Body of pancreas (tissue), 4 donors: ENCODE measurements around the gene TALDO1. TPM values are rescaled to one million over a fixed set of nuclear protein-coding genes. Genes with fewer than 3 reads are reported as not detected.

ENCODE experiments used
- ATAC-seq: fragments of 150-250 bp; one replicate; pipeline ENCODE4 v1.9.1; 2016
- DNase-seq, 4 donors: peaks; one replicate each; pipeline ENCODE4 v3.0.0-alpha.2; 2019
- H3K27ac ChIP-seq, 4 donors: fragments of 200-600 bp; sonication (generic); 1 replicate in 3 of 4; 2 replicates in 1 of 4; pipeline versions ENCODE4 v1.5.1 to v1.6.1; 2016 to 2019; ENCODE audit warnings: mild to moderate bottlenecking in 1 of 4, mixed read lengths in 1 of 4, moderate library complexity in 1 of 4
- H3K27me3 ChIP-seq, 2 donors: fragments of 200-600 bp; sonication (generic); one replicate each; pipeline ENCODE4 v1.6.0; 2016; ENCODE audit warnings: mild to moderate bottlenecking in 1 of 2
- H3K36me3 ChIP-seq, 2 donors: fragments of 200-600 bp; sonication (generic); replicated peaks in 1 of 2; 2 replicates each; pipeline ENCODE4 v1.5.1; 2016; ENCODE audit warnings: low read depth in 2 of 2; ENCODE audit not compliant: insufficient read depth in 1 of 2
- H3K4me1 ChIP-seq: fragments of 200-600 bp; sonication (generic); one replicate; pipeline ENCODE4 v1.6.0; 2016
- H3K4me3 ChIP-seq, 2 donors: fragments of 200-600 bp; sonication (generic); 1 replicate in 1 of 2; 2 replicates in 1 of 2; pipeline ENCODE4 v1.5.1; 2016 to 2019
- H3K9me3 ChIP-seq, 3 donors: fragments of 200-600 bp; sonication (generic); 1 replicate in 2 of 3; 2 replicates in 1 of 3; pipeline ENCODE4 v1.5.1; 2016
- POLR2A ChIP-seq, 3 donors: fragments of 450-650 bp; IDR thresholded peaks; one replicate each; pipeline ENCODE4 v1.6.1; 2016; ENCODE audit warnings: antibody characterized with exemption in 3 of 3, mild to moderate bottlenecking in 2 of 3
- WGBS, 2 donors: methylation state at CpG; one replicate each; pipeline ENCODE4 v1.1.5; 2017; 5-methylcytosine and 5-hydroxymethylcytosine counted together
- intact Hi-C: fragments of 100-400 bp; cut with DNase I; formaldehyde crosslinking; loops from one replicate; pipeline ENCODE4 v1.15.1; 2023
- total RNA-seq, 2 donors: library from RNA; depleted of rRNA; stranded (reverse); fragments of >200 nt; gene quantifications; one replicate each; pipeline ENCODE4 v1.1.0, GENCODE V29; 2016
- TF ChIP-seq, protein P1 (sequence below), 7 experiments: fragments of 450-650 bp in 4 of 7; fragments of 200-600 bp in 3 of 7; sonication (generic) in 3 of 7; IDR thresholded peaks; one replicate each; pipeline ENCODE4 v1.5.1; 2016 to 2019; ENCODE audit warnings: antibody characterized with exemption in 7 of 7

The TALDO1 gene
- total RNA-seq, 2 donors from 2014 or later, result 78.9 to 119 TPM

DNA sequence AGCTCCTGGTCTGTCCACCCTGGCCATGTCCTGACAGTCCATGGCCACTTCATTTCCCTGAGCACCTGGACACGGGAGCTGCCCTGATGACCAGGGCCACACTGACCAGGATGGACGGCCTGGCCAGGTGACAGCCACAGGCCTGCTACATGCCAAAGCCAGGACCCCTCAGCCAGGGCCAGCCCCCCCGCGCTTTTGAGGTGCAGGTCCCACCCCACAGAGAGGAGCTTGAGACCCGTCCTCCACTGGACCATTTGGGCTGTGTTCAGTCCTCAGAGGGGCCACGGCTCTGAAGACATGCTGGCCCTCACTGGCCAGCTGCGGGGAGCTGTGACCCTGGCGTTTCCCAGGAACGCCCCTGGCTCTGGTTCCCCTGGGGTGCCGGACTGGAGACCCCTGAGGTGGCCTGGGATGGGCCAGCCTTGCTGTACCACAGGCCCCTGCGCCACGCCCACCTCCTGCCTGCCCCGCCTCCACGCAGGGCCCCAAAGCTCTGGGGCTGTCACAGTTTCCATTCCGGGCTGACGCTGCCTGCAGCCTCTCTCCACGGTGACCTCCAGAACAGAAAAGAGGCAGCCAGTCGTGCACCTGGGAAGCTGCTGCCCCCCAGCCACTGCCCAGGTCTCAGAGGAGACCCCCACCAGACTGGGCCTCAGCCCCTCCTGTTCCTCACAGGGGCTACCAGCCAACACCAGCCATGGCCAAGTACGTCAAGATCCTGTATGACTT, 23.1 kb upstream of the TALDO1 start:
- no peaks in the 10 kb centered on the region for H3K9me3 ChIP-seq
- intact Hi-C loops, result loop anchor here (5.0 to 10.0 kb wide), 2 partner anchors 67 to 169 kb away; no protein-coding TSS in a partner anchor
- TF ChIP-seq, protein P1, sequence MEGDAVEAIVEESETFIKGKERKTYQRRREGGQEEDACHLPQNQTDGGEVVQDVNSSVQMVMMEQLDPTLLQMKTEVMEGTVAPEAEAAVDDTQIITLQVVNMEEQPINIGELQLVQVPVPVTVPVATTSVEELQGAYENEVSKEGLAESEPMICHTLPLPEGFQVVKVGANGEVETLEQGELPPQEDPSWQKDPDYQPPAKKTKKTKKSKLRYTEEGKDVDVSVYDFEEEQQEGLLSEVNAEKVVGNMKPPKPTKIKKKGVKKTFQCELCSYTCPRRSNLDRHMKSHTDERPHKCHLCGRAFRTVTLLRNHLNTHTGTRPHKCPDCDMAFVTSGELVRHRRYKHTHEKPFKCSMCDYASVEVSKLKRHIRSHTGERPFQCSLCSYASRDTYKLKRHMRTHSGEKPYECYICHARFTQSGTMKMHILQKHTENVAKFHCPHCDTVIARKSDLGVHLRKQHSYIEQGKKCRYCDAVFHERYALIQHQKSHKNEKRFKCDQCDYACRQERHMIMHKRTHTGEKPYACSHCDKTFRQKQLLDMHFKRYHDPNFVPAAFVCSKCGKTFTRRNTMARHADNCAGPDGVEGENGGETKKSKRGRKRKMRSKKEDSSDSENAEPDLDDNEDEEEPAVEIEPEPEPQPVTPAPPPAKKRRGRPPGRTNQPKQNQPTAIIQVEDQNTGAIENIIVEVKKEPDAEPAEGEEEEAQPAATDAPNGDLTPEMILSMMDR (IDR thresholded peaks at IDR 0.05), result no peak
- TF ChIP-seq POLR2A (IDR thresholded peaks at IDR 0.05), result no peak
- H3K27ac ChIP-seq, result no peak overlapping the region
- no peak for ATAC-seq
- DNase-seq, result no peak
- H3K27me3 ChIP-seq, result no peaks in the 10 kb centered on the region
- no peak overlapping the region for H3K4me3 ChIP-seq
- peaks cover 34% of the 10 kb centered on the region for H3K4me1 ChIP-seq
- WGBS, 2 donors, result 87 to 88% methylated on average over 14 to 19 of the region's 19 CpGs
- H3K36me3 ChIP-seq, result no peaks in the 10 kb centered on the region

DNA sequence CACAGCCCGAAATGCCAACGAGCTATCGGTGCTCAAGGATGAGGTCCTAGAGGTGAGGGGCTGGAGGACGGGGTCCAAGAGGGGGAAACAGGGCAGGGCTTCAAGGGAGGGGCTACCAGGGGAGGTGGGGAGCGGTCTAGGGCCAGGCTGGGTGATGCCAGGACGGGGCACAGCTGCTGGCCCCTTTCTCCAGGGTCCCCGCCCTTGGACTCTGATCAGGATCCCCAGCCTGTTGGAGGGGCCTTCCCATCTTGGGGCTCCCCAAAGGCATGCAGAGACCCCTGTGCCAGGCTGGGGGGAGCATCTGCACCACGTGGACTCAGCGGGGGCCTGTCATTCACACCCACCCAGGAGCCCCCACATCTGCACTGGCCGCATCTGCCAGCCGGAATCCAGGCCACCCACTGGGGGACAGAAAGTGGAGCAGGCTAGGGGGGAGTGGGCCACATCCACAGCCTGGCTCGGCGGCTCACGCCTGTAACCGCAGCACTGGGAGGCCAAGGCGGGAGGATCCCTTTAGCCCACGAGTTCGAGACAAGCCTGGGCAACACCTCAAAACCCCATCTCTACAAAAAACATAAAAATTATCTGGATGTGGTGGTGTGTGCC, 22.4 kb upstream of the TALDO1 start:
- Histone ChIP-seq H3K27me3 (no peaks in the 10 kb centered on the region), H3K4me3 (no peak overlapping the region), H3K36me3 (no peaks in the 10 kb centered on the region), H3K9me3 (no peaks in the 10 kb centered on the region), H3K27ac (no peak overlapping the region), H3K4me1 (peaks cover 34% of the 10 kb centered on the region)
- 75 to 81% methylated on average over 4 to 17 of the region's 18 CpGs for WGBS, 2 donors
- intact Hi-C loops, result loop anchor here (5.0 to 10.0 kb wide), 2 partner anchors 68 to 170 kb away; no protein-coding TSS in a partner anchor
- ATAC-seq, result no peak
- DNase-seq, result no peak
- TF ChIP-seq, protein P1 (IDR thresholded peaks at IDR 0.05), result no peak
- TF ChIP-seq POLR2A (IDR thresholded peaks at IDR 0.05), result no peak

DNA sequence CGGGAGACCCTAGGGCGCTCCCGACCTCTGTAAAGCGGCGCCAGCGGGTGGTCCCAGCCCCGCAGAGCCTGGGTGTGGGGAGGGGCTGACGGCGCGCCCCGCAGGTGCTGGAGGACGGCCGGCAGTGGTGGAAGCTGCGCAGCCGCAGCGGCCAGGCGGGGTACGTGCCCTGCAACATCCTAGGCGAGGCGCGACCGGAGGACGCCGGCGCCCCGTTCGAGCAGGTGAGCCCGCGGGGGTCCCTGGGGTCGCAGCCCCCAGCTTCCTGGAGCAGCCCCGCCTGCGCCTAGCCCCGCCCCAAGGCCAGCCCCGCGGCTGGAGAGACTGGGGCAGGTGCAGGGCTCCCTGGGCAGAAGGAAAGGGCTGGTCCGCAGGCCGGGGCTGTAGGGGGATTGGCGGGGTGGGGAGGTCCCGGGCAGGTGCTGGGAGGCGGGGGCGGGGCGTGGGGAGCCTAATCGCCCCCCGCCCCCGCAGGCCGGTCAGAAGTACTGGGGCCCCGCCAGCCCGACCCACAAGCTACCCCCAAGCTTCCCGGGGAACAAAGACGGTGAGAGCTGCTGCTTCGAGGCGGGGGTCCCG, 21.6 kb upstream of the TALDO1 start:
- H3K36me3 ChIP-seq, result no peaks in the 10 kb centered on the region
- TF ChIP-seq POLR2A (IDR thresholded peaks at IDR 0.05), result no peak
- TF ChIP-seq, protein P1 (IDR thresholded peaks at IDR 0.05), result no peak
- no peak overlapping the region for H3K4me3 ChIP-seq
- DNase-seq, result peak in 2 of 4 donors; percentile 27 to 30
- H3K27ac ChIP-seq, result peak overlapping the region; percentile 56 to 86 (median 74)
- no peaks in the 10 kb centered on the region for H3K9me3 ChIP-seq
- no peak for ATAC-seq
- intact Hi-C loops, result loop anchor here (10.0 kb wide), 1 partner anchor 171 kb away; no protein-coding TSS in a partner anchor
- 22 to 50% methylated on average over 6 to 33 of the region's 53 CpGs for WGBS, 2 donors
- H3K27me3 ChIP-seq, result no peaks in the 10 kb centered on the region
- H3K4me1 ChIP-seq, result peaks cover 34% of the 10 kb centered on the region

DNA sequence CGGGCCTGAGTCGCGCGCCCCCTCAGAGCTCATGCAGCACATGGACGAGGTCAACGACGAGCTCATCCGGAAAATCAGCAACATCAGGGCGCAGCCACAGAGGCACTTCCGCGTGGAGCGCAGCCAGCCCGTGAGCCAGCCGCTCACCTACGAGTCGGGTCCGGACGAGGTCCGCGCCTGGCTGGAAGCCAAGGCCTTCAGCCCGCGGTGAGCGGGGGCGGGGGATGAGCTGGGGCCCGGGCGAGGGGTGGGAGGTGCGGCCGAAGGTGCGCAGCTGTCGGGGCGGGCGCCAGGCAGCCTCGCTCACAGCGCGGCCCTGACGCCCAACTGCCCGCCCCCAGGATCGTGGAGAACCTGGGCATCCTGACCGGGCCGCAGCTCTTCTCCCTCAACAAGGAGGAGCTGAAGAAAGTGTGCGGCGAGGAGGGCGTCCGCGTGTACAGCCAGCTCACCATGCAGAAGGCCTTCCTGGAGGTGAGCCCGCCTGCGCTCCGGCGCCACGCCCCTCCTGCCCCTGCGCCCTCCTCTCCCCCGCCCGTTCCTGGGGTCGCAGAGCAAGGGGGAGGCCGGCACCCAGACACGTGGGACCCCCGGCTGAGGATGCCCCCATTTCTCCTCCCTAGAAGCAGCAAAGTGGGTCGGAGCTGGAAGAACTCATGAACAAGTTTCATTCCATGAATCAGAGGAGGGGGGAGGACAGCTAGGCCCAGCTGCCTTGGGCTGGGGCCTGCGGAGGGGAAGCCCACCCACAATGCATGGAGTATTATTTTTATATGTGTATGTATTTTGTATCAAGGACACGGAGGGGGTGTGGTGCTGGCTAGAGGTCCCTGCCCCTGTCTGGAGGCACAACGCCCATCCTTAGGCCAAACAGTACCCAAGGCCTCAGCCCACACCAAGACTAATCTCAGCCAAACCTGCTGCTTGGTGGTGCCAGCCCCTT, 20.7 kb upstream of the TALDO1 start:
- Histone ChIP-seq H3K4me3 (no peak overlapping the region), H3K4me1 (peaks cover 34% of the 10 kb centered on the region), H3K27me3 (peaks cover 0 to 4% of the 10 kb centered on the region in 2 donors), H3K36me3 (no peaks in the 10 kb centered on the region), H3K9me3 (no peaks in the 10 kb centered on the region), H3K27ac (peak overlapping the region; percentile 56 to 86 (median 74))
- TF ChIP-seq POLR2A (IDR thresholded peaks at IDR 0.05), result peak in 2 of 3 donors; percentile 25 to 27
- TF ChIP-seq, protein P1 (IDR thresholded peaks at IDR 0.05), result no peak
- ATAC-seq, result peak; percentile 61
- peak; percentile 83 to 90 (median 90) for DNase-seq
- intact Hi-C loops, result loop anchor here (10.0 kb wide), 1 partner anchor 172 kb away; no protein-coding TSS in a partner anchor
- 20% methylated on average over 50 of the region's 61 CpGs; no CpG with 5 or more reads in 1 of the 2 donors for WGBS, 2 donors
